ENCODE measurements around the gene SLC16A3.

The SLC16A3 gene

DNA sequence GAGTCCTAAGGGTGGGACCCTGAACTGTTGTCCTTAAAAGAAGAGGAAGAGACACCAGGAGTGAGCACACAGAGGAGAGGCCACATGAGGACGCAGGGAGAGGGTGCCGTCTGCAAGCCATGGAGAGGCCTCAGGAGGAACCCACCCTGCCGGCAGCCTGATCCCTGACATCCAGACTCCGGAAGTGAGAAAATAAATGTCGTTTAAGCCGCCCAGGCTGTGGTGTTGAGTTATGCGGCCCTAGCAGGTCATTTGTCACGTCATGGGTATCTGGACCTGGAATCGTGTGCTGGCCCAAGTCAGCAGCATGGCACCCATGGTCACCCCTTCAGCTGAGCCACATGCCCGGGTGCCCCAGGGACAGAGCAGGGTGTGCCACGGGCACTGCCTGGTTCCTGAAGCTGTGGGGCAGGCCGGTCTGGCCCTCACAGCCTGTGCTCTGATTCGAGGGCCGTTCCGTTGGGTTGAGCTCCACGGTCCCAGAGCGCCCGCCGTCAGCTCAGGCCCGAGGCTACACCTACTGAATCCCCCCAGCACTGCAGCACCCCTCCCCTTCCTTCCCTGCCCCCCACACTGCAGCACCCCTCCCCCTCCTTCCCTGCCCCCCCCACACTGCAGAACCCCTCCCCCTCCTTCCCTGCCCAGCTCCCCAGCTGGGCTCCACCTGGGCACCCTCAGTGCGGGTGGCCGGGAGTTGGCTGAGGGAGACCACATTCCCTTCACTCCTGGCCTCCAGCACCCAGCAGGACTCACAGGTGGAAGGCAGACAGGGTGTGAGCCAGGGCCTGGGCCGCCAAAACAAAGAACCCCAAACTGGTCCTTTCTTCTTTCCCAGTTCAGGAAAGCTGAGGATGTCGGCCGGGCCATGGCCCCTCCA, 13.5 kb upstream of the SLC16A3 start:
- TF ChIP-seq GATA2 (IDR thresholded peaks at IDR 0.05; ENCODE audit: low read depth, low read length) (no peak), GATA3 (IDR thresholded peaks at IDR 0.05; ENCODE audit: low read depth, low read length) (no peak)

DNA sequence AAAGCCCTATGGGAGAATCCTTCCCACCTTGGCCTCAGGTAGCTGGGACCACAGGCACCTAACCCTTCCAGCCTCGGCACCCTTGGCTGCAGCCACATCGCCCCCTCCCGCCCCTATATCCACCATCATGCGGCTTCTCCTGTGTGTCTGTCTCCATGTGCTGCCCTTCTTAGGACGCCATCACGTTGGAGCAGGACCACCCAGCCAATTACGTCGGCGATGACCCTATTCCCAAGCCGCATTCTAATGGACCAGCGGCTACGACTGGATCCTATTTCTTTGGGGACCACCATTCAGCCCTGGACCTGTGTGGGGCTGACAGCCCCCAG, 12.9 kb upstream of the SLC16A3 start:
- TF ChIP-seq GATA3 (IDR thresholded peaks at IDR 0.05; ENCODE audit: low read depth, low read length) (no peak), GATA2 (IDR thresholded peaks at IDR 0.05; ENCODE audit: low read depth, low read length) (no peak)

DNA sequence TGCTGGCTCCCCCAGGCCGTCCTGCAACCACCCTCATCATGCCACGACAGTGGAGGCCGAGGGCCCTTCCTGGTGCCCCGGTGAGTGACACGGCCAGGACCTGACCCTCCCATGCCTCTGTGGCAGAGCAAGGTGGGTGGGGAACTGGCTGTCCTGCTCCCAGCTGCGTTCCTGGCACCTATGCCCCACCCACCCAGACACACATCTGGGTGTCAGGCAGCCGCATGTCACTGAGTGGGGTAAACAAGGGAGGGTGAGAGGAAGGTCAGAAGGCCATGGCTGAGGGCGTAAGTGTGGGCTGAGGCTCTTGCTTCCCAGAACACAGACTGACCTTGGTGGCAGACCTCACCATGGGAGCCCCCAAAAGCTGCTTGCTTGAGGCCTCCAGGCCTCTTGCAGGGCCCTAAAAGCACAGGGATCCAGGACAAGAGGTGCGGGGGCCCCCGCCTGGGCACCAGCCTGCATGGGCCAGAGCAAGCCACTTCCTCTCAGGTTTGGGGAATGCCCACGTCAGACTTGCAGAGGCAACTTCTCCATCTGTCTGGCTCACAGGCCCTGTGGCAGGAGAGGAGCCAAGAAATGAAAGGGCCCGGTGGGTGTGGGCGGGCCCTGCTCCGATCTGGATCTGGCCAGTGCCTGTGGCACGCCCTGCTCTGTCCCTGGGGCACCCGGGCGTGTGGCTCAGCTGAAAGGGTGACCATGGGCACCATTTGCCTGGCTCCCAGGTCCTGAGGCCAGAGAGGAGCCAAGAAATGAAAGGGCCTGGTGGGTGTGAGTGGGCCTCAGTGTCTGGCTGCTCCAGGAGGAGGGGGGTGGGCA, 12.3 kb upstream of the SLC16A3 start:
- TF ChIP-seq GATA3 (IDR thresholded peaks at IDR 0.05; ENCODE audit: low read depth, low read length), result no peak
- no peak for TF ChIP-seq GATA2 (IDR thresholded peaks at IDR 0.05; ENCODE audit: low read depth, low read length)

DNA sequence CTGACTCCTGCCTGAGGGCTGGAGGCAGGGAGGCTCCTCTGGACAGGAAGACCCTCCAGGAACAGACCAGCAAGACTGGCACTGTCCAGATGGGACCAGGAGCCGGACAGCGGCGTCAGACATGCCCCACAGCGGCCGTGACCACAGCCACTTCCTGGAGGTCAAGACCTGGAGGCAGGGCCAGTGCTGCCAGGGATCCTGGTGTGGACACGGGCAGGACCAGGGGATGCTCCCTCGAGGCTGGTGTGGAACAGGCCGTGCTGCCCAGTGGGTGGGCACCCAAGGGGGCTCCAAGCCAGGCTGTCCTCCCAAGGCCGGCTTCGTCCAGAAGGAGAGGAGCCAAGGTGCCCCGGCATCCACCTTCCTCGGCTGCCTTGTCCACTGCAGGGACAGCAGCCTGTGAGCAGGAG, 11.7 kb upstream of the SLC16A3 start:
- TF ChIP-seq GATA2 (IDR thresholded peaks at IDR 0.05; ENCODE audit: low read depth, low read length) (no peak), GATA3 (IDR thresholded peaks at IDR 0.05; ENCODE audit: low read depth, low read length) (no peak)

DNA sequence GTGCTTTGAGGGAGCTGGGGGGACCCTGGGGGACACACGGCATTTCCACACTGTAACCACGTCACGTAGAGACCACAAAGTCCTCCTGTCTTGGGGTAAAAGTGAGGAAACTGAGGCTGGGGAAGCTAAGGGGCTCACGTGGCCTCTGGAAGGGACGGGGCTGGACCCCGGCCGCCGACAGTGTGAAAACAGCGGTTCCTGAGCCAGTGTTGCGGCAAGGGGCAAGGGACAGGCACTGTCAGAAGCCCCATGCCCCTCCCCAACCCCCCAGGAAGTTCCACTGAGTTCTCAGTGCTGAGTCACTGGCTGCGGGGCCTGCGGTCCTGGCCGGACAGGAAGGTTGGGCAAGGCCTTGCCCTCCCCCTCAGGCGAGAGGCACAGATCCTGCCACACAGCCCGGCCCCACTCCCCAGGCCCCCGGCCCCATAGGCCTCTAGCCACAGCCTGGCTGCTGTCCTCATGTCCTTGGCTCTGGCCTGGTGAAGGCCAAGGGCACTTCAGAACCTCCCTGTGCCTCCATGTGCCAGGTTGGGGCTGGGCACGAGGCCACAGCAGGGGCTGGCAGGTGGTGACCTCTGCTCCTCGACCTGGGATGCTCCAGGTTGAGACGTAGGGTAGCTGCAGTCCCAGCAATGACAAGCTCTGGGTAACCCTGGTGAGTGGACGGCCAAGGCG, 11.2 kb upstream of the SLC16A3 start:
- no peak for TF ChIP-seq GATA3 (IDR thresholded peaks at IDR 0.05; ENCODE audit: low read depth, low read length)
- no peak for TF ChIP-seq GATA2 (IDR thresholded peaks at IDR 0.05; ENCODE audit: low read depth, low read length)

DNA sequence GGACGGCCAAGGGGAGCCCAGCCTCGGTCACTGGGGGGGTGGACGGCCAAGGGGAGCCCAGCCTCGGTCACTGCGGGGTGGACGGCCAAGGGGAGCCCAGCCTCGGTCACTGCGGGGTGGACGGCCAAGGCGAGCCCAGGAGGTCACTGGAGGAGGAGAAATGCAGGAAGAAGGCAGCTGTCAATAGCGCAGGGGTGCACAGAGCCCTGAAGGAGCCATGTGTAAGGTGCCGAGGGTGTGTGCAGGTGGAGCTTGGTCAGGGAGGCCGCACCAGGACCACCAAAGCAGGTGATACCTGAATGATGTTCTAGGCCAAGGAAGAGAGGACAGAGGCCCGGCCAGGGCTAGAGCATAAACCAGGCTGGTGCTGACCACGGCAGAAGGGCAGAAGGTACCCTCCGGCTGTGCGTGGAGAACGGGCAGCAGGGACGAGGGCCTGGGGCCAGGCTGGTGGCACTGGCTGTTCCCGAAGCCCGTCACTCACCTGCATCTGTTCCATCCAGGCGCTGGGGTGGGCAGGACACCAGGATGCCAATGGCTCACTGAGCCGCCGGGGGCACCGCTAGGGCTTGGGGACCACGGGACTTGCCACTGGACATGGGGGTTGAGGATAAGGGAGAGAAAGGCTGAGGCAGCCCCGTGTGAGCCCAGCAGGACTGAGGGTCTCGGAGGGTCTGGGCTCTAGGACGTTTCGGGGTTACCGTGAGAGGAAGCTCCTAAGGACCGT, 10.3 kb upstream of the SLC16A3 start:
- TF ChIP-seq GATA3 (IDR thresholded peaks at IDR 0.05; ENCODE audit: low read depth, low read length) (no peak), GATA2 (IDR thresholded peaks at IDR 0.05; ENCODE audit: low read depth, low read length) (no peak)

DNA sequence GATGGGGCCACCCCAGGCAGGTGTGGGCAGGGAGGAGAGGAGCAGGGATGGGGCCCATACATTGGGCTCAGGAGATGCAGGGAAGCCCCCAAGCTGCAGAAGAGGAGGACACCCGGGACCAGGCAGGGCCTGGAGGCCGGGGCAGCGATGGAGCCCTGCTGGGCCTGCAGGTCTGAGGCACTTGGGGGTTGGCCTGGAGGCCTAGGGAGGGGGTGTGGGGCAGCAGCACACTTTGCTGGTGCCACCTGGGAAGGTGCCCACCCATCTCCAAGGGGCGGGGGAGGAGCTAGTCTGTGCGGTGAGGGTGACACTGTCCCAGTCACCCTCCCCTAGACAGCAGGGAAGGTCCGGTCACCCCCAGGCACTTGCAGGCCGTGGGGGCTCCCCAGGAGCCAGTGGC, 9.8 kb upstream of the SLC16A3 start:
- TF ChIP-seq GATA3 (IDR thresholded peaks at IDR 0.05; ENCODE audit: low read depth, low read length) (no peak), GATA2 (IDR thresholded peaks at IDR 0.05; ENCODE audit: low read depth, low read length) (no peak)

DNA sequence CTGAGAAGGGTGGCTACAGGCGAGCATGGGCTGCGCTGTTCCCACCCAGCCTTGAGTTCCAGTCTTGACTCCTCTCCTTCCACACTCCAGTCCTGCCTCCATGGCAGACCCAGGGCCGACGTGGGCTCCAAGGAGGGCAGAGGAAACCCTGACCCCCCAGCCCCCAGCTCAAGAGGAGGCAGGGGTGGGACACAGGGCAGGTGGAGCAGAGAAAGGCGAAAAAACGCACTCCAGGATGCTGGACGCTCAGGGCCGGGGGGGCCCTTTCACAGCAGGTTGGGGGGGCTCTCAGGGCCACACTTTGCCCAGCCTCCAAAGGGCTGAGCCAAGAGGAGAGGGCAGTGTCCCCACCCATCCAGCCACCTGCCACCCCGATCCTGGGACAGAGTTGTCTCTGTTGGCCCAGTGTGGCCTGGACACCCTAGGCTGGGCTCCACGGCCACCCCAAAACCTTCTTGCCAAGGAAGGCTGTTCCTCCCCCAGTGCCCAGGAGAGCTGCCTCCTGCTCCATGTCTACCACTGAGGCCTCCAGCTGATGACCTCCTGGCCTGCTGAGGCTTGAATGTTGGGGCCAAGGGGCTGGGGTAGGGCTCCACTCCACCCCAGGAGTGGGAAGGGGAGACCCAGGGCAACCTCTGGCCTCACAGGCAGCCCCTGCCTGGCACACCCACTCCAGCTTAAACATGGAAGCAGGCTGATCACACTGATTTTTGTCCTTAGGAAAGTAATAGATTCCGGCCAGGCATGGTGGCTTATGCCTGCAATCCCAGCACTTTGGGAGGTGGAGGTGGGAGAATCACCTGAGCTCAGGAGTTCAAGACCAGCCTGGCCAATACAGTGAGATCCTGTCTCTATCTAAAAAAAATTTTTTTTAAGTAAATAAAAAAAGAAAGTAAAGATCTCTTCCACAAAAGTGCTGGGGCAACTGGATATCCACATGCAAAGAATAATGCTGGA, 8.8 kb upstream of the SLC16A3 start:
- TF ChIP-seq GATA3 (IDR thresholded peaks at IDR 0.05; ENCODE audit: low read depth, low read length) (no peak), GATA2 (IDR thresholded peaks at IDR 0.05; ENCODE audit: low read depth, low read length) (no peak)

DNA sequence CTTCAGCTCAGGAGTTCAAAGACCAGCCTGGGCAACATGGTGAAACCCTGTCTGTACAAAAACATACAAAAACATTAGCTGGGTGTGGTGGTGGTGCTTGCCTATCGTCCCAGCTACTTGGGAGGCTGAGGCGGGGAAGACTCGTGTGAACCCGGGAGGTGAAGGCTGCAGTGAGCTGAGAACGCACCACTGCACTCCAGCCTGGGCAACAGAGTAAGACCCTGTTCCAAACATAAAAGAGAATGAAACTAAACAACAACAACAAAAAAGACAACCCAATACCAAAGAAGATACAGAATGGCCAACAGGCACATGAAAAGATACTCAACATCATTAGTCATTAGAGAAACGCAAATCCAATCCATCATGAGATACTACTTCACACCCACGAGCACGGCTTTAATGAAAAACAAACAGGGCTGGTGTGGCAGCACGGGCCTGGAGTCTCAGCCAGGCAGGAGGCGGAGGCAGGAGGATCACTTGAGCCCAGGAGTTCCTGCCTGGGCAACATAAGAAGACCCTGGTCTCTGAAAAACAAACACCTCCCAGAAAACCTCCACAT, 7.4 kb upstream of the SLC16A3 start:
- TF ChIP-seq GATA2 (IDR thresholded peaks at IDR 0.05; ENCODE audit: low read depth, low read length), result no peak

DNA sequence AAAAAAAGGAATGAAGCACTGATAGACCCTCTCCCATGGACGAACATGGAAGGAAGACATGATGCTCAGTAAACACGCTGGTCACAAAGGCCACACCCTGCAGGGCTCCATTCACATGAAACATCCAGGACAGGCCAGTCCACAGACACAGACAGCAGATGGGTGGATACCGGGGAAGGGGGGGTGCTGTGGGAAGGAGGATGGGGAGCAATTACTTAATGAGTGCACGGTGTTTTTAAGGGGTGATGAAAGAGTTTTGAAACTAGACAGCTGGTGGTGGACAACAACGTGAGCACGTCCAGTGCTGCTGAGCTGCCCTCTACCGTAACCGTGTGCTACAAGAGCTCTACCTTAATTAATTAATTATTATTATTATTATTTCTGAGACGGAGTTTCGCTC, 6.0 kb upstream of the SLC16A3 start:
- TF ChIP-seq GATA2 (IDR thresholded peaks at IDR 0.05; ENCODE audit: low read depth, low read length), result no peak
- no peak for TF ChIP-seq GATA3 (IDR thresholded peaks at IDR 0.05; ENCODE audit: low read depth, low read length)

DNA sequence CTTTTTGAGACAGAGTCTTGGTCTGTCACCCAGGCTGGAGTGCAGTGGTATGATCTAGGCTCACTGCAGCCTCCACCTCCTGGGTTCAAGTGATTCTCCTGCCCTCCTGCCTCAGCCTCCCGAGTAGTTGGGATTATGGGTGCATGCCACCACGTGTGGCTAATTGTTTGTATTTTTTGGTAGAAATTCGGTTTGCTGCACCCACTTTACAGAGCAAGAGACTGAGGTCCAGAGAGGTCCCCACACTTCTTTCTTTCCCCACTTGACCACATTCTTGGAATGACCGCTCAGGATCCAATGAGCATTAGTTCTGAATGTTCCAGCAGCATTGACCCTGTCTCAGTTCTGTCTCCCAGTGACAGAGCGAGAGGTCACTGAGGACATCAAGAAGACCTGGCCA, 5.3 kb upstream of the SLC16A3 start:
- TF ChIP-seq GATA2 (IDR thresholded peaks at IDR 0.05; ENCODE audit: low read depth, low read length) (no peak), GATA3 (IDR thresholded peaks at IDR 0.05; ENCODE audit: low read depth, low read length) (no peak)

DNA sequence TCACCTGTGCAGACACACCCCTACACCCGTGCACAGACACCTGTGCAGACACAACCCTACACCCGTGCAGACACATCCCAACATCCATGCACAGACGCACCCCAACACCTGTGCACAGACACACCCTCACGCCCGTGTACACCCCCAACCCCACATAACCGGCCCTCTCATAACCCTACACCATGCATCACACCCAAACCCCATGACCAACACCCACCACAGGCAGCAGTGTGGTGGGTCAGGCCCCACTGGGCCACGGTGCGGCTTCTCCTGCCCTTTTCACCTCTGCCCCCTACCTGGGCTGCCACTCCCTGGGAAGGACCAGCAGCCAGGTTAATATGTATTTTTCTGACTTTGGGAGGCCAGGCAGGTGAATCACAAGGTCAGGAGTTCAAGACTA, 4.2 kb upstream of the SLC16A3 start:
- TF ChIP-seq GATA2 (IDR thresholded peaks at IDR 0.05; ENCODE audit: low read depth, low read length) (no peak), GATA3 (IDR thresholded peaks at IDR 0.05; ENCODE audit: low read depth, low read length) (no peak)

All from SH-SY5Y (cell line).